ENCODE data around the gene CBX7. TPM values are rescaled to one million over a fixed set of nuclear protein-coding genes. Genes with fewer than 3 reads are reported as not detected.

Gene CBX7
- total and polyA plus RNA-seq, 2 experiments from 2014 or later: 2.6 to 11.5 TPM

- TF ChIP-seq ZNF462 (CRISPR knock-in tag; IDR thresholded peaks at IDR 0.05) (no peak), ZNF331 (CRISPR knock-in tag; IDR thresholded peaks at IDR 0.05; ENCODE audit: low read depth) (no peak), JUNB (IDR thresholded peaks at IDR 0.05; ENCODE audit: unreplicated experiment) (no peak), STAT1 (IDR thresholded peaks at IDR 0.05; ENCODE audit: unreplicated experiment) (no peak), POLR2AphosphoS5 (IDR thresholded peaks at IDR 0.05; ENCODE audit: low read depth) (no peak), ETS1 (IDR thresholded peaks at IDR 0.05) (no peak), EZH2phosphoT487 (IDR thresholded peaks at IDR 0.05; ENCODE audit: unreplicated experiment) (no peak)
Observed at GRCh38 chr22:39152024-39152510, 413 bp downstream of the CBX7 start (continued).

GRCh38 chr22:39151329-39151975 lies 1.0 kb downstream of the CBX7 start:
- Histone ChIP-seq H3K27ac (ENCODE audit: low read depth) (no peak overlapping the region), H3K4me1 (ENCODE audit: insufficient read depth) (peaks cover 28% of the 10 kb centered on the region), H3K4me2 (peak overlapping the region; percentile 84), H4K20me1 (replicated peaks; ENCODE audit: insufficient read depth) (no peaks in the 10 kb centered on the region), H3F3A (replicated peaks; ENCODE audit: low read depth) (peaks cover 14% of the 10 kb centered on the region), H3K4me3 (peak overlapping the region; percentile 73; the same call in 1 of the 2 replicates), H2AFZ (no peak overlapping the region), H3K79me2 (replicated peaks; ENCODE audit: insufficient read depth) (no peaks in the 10 kb centered on the region), H3K36me3 (ENCODE audit: insufficient read depth) (no peaks in the 10 kb centered on the region), H3K27me3 (ENCODE audit: insufficient read depth) (peaks cover 27% of the 10 kb centered on the region), H3K9me2 (ENCODE audit: insufficient read depth) (no peaks in the 10 kb centered on the region)
- Mint-ChIP-seq H3K4me1 (peaks cover 26% of the 10 kb centered on the region), H3K4me3 (peak overlapping the region; percentile 59), H3K27me3 (ENCODE audit: insufficient read depth, low read depth, poor library complexity) (peaks cover 33% of the 10 kb centered on the region), H3K36me3 (ENCODE audit: low read depth) (no peaks in the 10 kb centered on the region), H3K27ac (no peak overlapping the region), H3K9me3 (no peaks in the 10 kb centered on the region)
- no peak for ATAC-seq
- no peak for DNase-seq (ENCODE audit: low spot score)
- TF ChIP-seq CTCF (conservative IDR thresholded peaks at IDR 0.05; ENCODE audit: low read depth in 2 of 2) (no peak), STAT1 (IDR thresholded peaks at IDR 0.05; ENCODE audit: unreplicated experiment) (no peak), ETS1 (IDR thresholded peaks at IDR 0.05) (no peak), ZNF331 (CRISPR knock-in tag; IDR thresholded peaks at IDR 0.05; ENCODE audit: low read depth) (no peak), EZH2 (IDR thresholded peaks at IDR 0.05; ENCODE audit: low read depth, unreplicated experiment) (no peak), ZNF114 (CRISPR knock-in tag; IDR thresholded peaks at IDR 0.05) (no peak), CREB1 (CRISPR knock-in tag; IDR thresholded peaks at IDR 0.05; ENCODE audit: low read depth) (no peak), JUNB (IDR thresholded peaks at IDR 0.05; ENCODE audit: unreplicated experiment) (no peak), NANOG (IDR thresholded peaks at IDR 0.05; ENCODE audit: borderline replicate concordance) (no peak)

Measured in GM23338 (cell line).